Measurements from ENCODE around the gene SLC4A1AP.

Gene SLC4A1AP

GRCh38 chr2:27734305-27734704 is 70.6 kb downstream of the SLC4A1AP start:
- no peak for DNase-seq (ENCODE audit: low read depth in 1 of 2, low spot score in 1 of 2)
- TF ChIP-seq, protein P1, sequence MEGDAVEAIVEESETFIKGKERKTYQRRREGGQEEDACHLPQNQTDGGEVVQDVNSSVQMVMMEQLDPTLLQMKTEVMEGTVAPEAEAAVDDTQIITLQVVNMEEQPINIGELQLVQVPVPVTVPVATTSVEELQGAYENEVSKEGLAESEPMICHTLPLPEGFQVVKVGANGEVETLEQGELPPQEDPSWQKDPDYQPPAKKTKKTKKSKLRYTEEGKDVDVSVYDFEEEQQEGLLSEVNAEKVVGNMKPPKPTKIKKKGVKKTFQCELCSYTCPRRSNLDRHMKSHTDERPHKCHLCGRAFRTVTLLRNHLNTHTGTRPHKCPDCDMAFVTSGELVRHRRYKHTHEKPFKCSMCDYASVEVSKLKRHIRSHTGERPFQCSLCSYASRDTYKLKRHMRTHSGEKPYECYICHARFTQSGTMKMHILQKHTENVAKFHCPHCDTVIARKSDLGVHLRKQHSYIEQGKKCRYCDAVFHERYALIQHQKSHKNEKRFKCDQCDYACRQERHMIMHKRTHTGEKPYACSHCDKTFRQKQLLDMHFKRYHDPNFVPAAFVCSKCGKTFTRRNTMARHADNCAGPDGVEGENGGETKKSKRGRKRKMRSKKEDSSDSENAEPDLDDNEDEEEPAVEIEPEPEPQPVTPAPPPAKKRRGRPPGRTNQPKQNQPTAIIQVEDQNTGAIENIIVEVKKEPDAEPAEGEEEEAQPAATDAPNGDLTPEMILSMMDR (IDR thresholded peaks at IDR 0.05; ENCODE audit: insufficient read depth, low read length): no peak
- no peak for TF ChIP-seq REST (IDR thresholded peaks at IDR 0.05; ENCODE audit: insufficient replicate concordance, low read depth)
- TF ChIP-seq POLR2AphosphoS5 (IDR thresholded peaks at IDR 0.05; ENCODE audit: low read depth): no peak
- no peak for TF ChIP-seq SPI1 (IDR thresholded peaks at IDR 0.05; ENCODE audit: borderline replicate concordance, low read depth)
- no peak for TF ChIP-seq GABPA (IDR thresholded peaks at IDR 0.05; ENCODE audit: low read depth)
- Histone ChIP-seq H3K27ac (replicated peaks) (no peak overlapping the region), H3K4me3 (replicated peaks; ENCODE audit: insufficient read depth, low read length) (no peak overlapping the region), H3K27me3 (ENCODE audit: insufficient read depth, poor library complexity, severe bottlenecking) (no peaks in the 10 kb centered on the region)

GRCh38 chr2:27735263-27735904 is 71.7 kb downstream of the SLC4A1AP start:
- Histone ChIP-seq H3K4me3 (replicated peaks; ENCODE audit: insufficient read depth, low read length) (no peak overlapping the region), H3K27ac (replicated peaks) (no peak overlapping the region), H3K27me3 (ENCODE audit: insufficient read depth, poor library complexity, severe bottlenecking) (no peaks in the 10 kb centered on the region)
- TF ChIP-seq, protein P1 (IDR thresholded peaks at IDR 0.05; ENCODE audit: insufficient read depth, low read length): no peak
- TF ChIP-seq POLR2AphosphoS5 (IDR thresholded peaks at IDR 0.05; ENCODE audit: low read depth): no peak
- no peak for TF ChIP-seq GABPA (IDR thresholded peaks at IDR 0.05; ENCODE audit: low read depth)
- TF ChIP-seq REST (IDR thresholded peaks at IDR 0.05; ENCODE audit: insufficient replicate concordance, low read depth): no peak
- TF ChIP-seq SPI1 (IDR thresholded peaks at IDR 0.05; ENCODE audit: borderline replicate concordance, low read depth): no peak
- DNase-seq (ENCODE audit: low read depth in 1 of 2, low spot score in 1 of 2): no peak

DNA sequence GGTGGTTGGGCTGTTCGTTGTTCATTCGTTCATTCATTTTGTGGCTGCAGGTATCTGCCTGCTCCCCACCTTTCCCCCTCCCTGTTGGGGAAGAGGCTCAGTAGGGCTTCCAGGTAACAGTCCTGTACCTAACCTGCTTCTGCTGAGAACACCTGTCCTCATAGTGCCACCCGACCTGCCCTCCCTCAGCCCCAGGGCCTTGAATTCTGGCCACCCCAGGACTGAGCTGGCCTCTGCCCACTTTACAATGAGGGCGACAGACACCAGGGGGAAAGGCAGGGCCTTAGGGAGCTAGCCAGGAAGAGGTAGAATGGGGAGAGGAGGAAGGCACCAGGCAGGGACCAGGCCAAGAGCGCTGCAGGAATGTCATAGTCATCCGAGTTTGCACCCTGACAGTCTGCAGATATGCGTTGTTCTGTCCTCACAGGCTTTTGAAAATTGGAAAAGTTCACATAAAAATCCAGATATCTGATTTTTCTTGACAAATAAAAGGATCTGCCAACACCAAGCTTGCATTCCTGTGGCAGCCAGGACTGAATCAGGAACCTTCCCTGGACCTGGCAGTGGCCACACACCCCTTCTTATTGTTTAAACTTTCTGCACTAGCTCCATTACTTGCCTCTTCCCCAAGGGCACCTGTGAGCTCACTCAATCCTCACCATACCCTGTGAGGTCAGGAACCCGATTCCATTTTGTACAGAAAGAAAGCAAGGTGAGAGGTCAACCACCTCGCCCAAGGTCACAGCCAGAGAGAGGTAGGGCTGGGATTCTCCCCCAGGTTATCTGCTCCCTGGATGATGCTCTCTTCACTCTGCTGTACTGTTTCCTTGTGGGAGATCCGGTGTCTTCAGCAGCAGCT is 72.6 kb downstream of the SLC4A1AP start:
- Histone ChIP-seq H3K4me3 (replicated peaks; ENCODE audit: insufficient read depth, low read length) (no peak overlapping the region), H3K27ac (replicated peaks) (no peak overlapping the region), H3K27me3 (ENCODE audit: insufficient read depth, poor library complexity, severe bottlenecking) (no peaks in the 10 kb centered on the region)
- no peak for DNase-seq (ENCODE audit: low read depth in 1 of 2, low spot score in 1 of 2)
- no peak for TF ChIP-seq POLR2AphosphoS5 (IDR thresholded peaks at IDR 0.05; ENCODE audit: low read depth)
- TF ChIP-seq REST (IDR thresholded peaks at IDR 0.05; ENCODE audit: insufficient replicate concordance, low read depth): no peak
- no peak for TF ChIP-seq SPI1 (IDR thresholded peaks at IDR 0.05; ENCODE audit: borderline replicate concordance, low read depth)
- no peak for TF ChIP-seq GABPA (IDR thresholded peaks at IDR 0.05; ENCODE audit: low read depth)
- TF ChIP-seq, protein P1 (IDR thresholded peaks at IDR 0.05; ENCODE audit: insufficient read depth, low read length): no peak
